Fibroblast of mammary gland (primary cell): ENCODE measurements around the gene TSGA10.

Experiments
- DNase-seq: peaks from one replicate; pipeline ENCODE4 v3.0.0-alpha.2; 2010; ENCODE audit warnings: low read depth
- H3K4me3 ChIP-seq: 2 replicates; pipeline ENCODE4 v1.5.1; 2011; ENCODE audit warnings: low read depth, mild to moderate bottlenecking, low read length, moderate library complexity; ENCODE audit not compliant: control insufficient read depth
- CTCF ChIP-seq: conservative IDR thresholded peaks from 2 replicates; pipeline ENCODE4 v1.5.1; 2011; ENCODE audit warnings: low read depth, low read length, inconsistent platforms; ENCODE audit not compliant: control insufficient read depth, insufficient read depth

The TSGA10 gene

GRCh38 chr2:99188357-99188756 is 33.6 kb upstream of the TSGA10 start:
- no peak for DNase-seq
- H3K4me3 ChIP-seq = no peak overlapping the region
- TF ChIP-seq CTCF = no peak

GRCh38 chr2:99187011-99187410 is 32.3 kb upstream of the TSGA10 start:
- no peak for DNase-seq
- no peak for TF ChIP-seq CTCF
- no peak overlapping the region for H3K4me3 ChIP-seq

DNA sequence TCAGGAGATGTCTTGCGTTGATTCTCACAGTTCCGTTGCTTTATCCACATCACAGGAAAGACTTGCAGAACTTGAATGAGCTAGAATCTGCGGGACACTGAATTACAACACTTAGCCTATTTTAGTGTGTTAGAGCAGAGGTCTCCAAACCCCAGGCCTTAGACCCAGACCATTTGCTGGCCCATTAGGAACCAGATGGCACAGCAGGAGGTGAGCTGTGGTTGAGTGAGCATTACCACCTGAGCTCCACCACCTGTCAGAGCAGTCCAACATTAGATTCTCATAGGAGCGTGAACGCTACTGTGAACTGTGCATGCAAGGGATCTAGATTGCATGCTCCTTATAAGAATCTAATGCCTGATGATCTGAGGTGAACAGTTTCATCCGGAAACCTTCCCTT is 30.1 kb upstream of the TSGA10 start:
- no peak for DNase-seq
- H3K4me3 ChIP-seq = no peak overlapping the region
- no peak for TF ChIP-seq CTCF

DNA sequence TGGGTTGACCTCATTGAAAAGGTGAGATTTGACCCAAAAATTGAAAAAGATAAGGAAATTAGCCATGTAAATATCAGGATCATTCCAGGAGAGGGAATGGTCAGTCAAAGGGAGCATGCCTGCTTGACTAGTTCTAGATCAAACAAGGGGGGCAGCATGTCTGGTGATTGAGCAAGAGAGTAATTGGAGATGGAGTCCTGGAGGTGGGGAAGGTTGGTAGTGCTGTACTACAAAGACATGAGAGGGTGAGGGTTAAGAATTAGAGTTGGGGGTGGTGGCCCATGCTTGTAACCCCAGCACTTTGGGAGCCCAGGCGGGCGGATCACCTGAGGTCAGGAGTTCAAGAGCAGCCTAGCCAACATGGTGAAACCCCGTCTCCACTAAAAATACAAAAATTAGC is 28.3 kb upstream of the TSGA10 start:
- no peak for TF ChIP-seq CTCF
- H3K4me3 ChIP-seq = no peak overlapping the region
- DNase-seq = peak; percentile 10

- peak overlapping the region; percentile 99 for H3K4me3 ChIP-seq
- TF ChIP-seq CTCF = no peak
- DNase-seq = peak; percentile 14
Measured at GRCh38 chr2:99181624-99182000, 26.9 kb upstream of the TSGA10 start.

GRCh38 chr2:99180755-99181623 is 26.2 kb upstream of the TSGA10 start, which contains the start of the genes MITD1 and MRPL30:
Gene MITD1 (minus strand): TSS chr2:99181058. CDS start chr2:99180981, 77 bp downstream.
Gene MRPL30 (plus strand): TSS chr2:99181184. CDS start chr2:99186204, 5,020 bp downstream.
- peak within 1 kb of the TSS; percentile 99 for H3K4me3 ChIP-seq
- peak; percentile 96 for DNase-seq
- no peak for TF ChIP-seq CTCF
